NCI-H1930 (cell line): Measurements from ENCODE around the gene CHRM2.
A peak's percentile ranks its signal among the peaks of the same experiment; 100 is the strongest.

Experiments
- DNase-seq, 2 experiments: peaks; one replicate each; lab custom pipeline; 2025; lab: John Stamatoyannopoulos, UW

The CHRM2 gene

GRCh38 chr7:136957391-136957790, 88.9 kb downstream of the CHRM2 start:
- no peak for DNase-seq

GRCh38 chr7:136958016-136958415, 89.6 kb downstream of the CHRM2 start:
- no peak for DNase-seq

GRCh38 chr7:136964347-136964746, 95.9 kb downstream of the CHRM2 start:
- DNase-seq = no peak

- no peak for DNase-seq
Observed at GRCh38 chr7:136966825-136967224, 98.4 kb downstream of the CHRM2 start.

- no peak for DNase-seq
Observed at GRCh38 chr7:136969761-136970160, 101.3 kb downstream of the CHRM2 start.

GRCh38 chr7:136971776-136972175, 103.3 kb downstream of the CHRM2 start:
- DNase-seq = no peak

- peak; percentile 33 to 59 for DNase-seq
Observed at GRCh38 chr7:136976504-136977251, 108.2 kb downstream of the CHRM2 start.

GRCh38 chr7:136993377-136993776, 124.9 kb downstream of the CHRM2 start:
- DNase-seq = no peak

GRCh38 chr7:136997735-136998134, 129.3 kb downstream of the CHRM2 start:
- no peak for DNase-seq

- DNase-seq = no peak
Observed at GRCh38 chr7:136998495-136998894, 130.0 kb downstream of the CHRM2 start.

- no peak for DNase-seq
Observed at GRCh38 chr7:137000621-137001020, 132.2 kb downstream of the CHRM2 start.

- DNase-seq = no peak
Observed at GRCh38 chr7:137001041-137001440, 132.6 kb downstream of the CHRM2 start.

- no peak for DNase-seq
Observed at GRCh38 chr7:137001478-137001877, 133.0 kb downstream of the CHRM2 start.

- no peak for DNase-seq
Observed at GRCh38 chr7:137003086-137003485, 134.6 kb downstream of the CHRM2 start.

GRCh38 chr7:137003566-137003965, 135.1 kb downstream of the CHRM2 start:
- no peak for DNase-seq

GRCh38 chr7:137005873-137006272, 137.4 kb downstream of the CHRM2 start:
- DNase-seq = no peak

GRCh38 chr7:137006293-137006692, 137.8 kb downstream of the CHRM2 start:
- DNase-seq = no peak

GRCh38 chr7:137007001-137007694, 138.7 kb downstream of the CHRM2 start:
- no peak for DNase-seq

GRCh38 chr7:137009404-137009803, 141.0 kb downstream of the CHRM2 start:
- no peak for DNase-seq

- DNase-seq = no peak
Observed at GRCh38 chr7:137015015-137015414, 146.6 kb downstream of the CHRM2 start.

GRCh38 chr7:137017221-137017620, 148.8 kb downstream of the CHRM2 start:
- no peak for DNase-seq

GRCh38 chr7:137018468-137018867, 150.0 kb downstream of the CHRM2 start:
- no peak for DNase-seq

GRCh38 chr7:137020351-137020750, 151.9 kb downstream of the CHRM2 start:
- DNase-seq = no peak
